Measurements from ENCODE around the gene GDPGP1. TPM values are rescaled to one million over a fixed set of nuclear protein-coding genes. Genes with fewer than 3 reads are reported as not detected.

The GDPGP1 gene
- total and polyA plus RNA-seq, 4 donors: 3.4 to 11.0 (median 5.2) TPM

- DNase-seq: no peak
- no peak overlapping the region for H3K4me3 ChIP-seq
- H3K36me3 ChIP-seq (ENCODE audit: control insufficient read depth in 4 of 4, insufficient read depth in 4 of 4, low read length in 4 of 4): peaks cover 0 to 9% (median 3%) of the 10 kb centered on the region in 4 donors
- no peak overlapping the region for H3K9ac ChIP-seq (ENCODE audit: insufficient read depth in 1 of 2, low read length in 2 of 2)
- no peaks in the 10 kb centered on the region for H3K27me3 ChIP-seq (ENCODE audit: control insufficient read depth in 3 of 3, insufficient read depth in 3 of 3, low read length in 2 of 3)
- no peak overlapping the region for H3K27ac ChIP-seq (ENCODE audit: low read depth in 1 of 2, low read length in 1 of 2)
- H3K9me3 ChIP-seq (ENCODE audit: control insufficient read depth in 4 of 4, insufficient read depth in 3 of 4, low read length in 3 of 4): no peaks in the 10 kb centered on the region
- 87 to 93% methylated on average over 3 of the region's 3 CpGs for WGBS, 2 donors
- TF ChIP-seq CTCF (IDR thresholded peaks at IDR 0.05; ENCODE audit: control extremely low read depth, extremely low read depth): no peak
- ATAC-seq (ENCODE audit: insufficient read depth, low FRiP score): no peak
- peaks cover 0 to 6% (median 3%) of the 10 kb centered on the region in 5 donors for H3K4me1 ChIP-seq (ENCODE audit: control insufficient read depth in 5 of 5, insufficient read depth in 5 of 5, low read length in 5 of 5)
These were observed 5.4 kb downstream of the GDPGP1 start for GRCh38 chr15:90239371-90239770.

GRCh38 chr15:90240856-90241255, 6.8 kb downstream of the GDPGP1 start:
- no peak overlapping the region for H3K4me3 ChIP-seq
- H3K9ac ChIP-seq (ENCODE audit: insufficient read depth in 1 of 2, low read length in 2 of 2): no peak overlapping the region
- peaks cover 0 to 9% (median 3%) of the 10 kb centered on the region in 4 donors for H3K36me3 ChIP-seq (ENCODE audit: control insufficient read depth in 4 of 4, insufficient read depth in 4 of 4, low read length in 4 of 4)
- 92 to 94% methylated on average over 8 of the region's 8 CpGs for WGBS, 2 donors
- no peak overlapping the region for H3K27ac ChIP-seq (ENCODE audit: low read depth in 1 of 2, low read length in 1 of 2)
- ATAC-seq (ENCODE audit: insufficient read depth, low FRiP score) (no peak), DNase-seq (no peak)
- H3K9me3 ChIP-seq (ENCODE audit: control insufficient read depth in 4 of 4, insufficient read depth in 3 of 4, low read length in 3 of 4): no peaks in the 10 kb centered on the region
- TF ChIP-seq CTCF (IDR thresholded peaks at IDR 0.05; ENCODE audit: control extremely low read depth, extremely low read depth): no peak
- H3K27me3 ChIP-seq (ENCODE audit: control insufficient read depth in 3 of 3, insufficient read depth in 3 of 3, low read length in 2 of 3): no peaks in the 10 kb centered on the region
- H3K4me1 ChIP-seq (ENCODE audit: control insufficient read depth in 5 of 5, insufficient read depth in 5 of 5, low read length in 5 of 5): no peaks in the 10 kb centered on the region

- Histone ChIP-seq H3K9me3 (ENCODE audit: control insufficient read depth in 4 of 4, insufficient read depth in 3 of 4, low read length in 3 of 4) (no peaks in the 10 kb centered on the region), H3K27me3 (ENCODE audit: control insufficient read depth in 3 of 3, insufficient read depth in 3 of 3, low read length in 2 of 3) (no peaks in the 10 kb centered on the region), H3K27ac (ENCODE audit: low read depth in 1 of 2, low read length in 1 of 2) (no peak overlapping the region), H3K4me1 (ENCODE audit: control insufficient read depth in 5 of 5, insufficient read depth in 5 of 5, low read length in 5 of 5) (no peaks in the 10 kb centered on the region), H3K9ac (ENCODE audit: insufficient read depth in 1 of 2, low read length in 2 of 2) (no peak overlapping the region), H3K4me3 (no peak overlapping the region), H3K36me3 (ENCODE audit: control insufficient read depth in 4 of 4, insufficient read depth in 4 of 4, low read length in 4 of 4) (peaks cover 0 to 9% (median 3%) of the 10 kb centered on the region in 4 donors)
- WGBS, 2 donors: 88% methylated on average over 22 of the region's 22 CpGs
- TF ChIP-seq CTCF (IDR thresholded peaks at IDR 0.05; ENCODE audit: control extremely low read depth, extremely low read depth): no peak
- ATAC-seq (ENCODE audit: insufficient read depth, low FRiP score) (no peak), DNase-seq (no peak)
These were observed 7.6 kb downstream of the GDPGP1 start for GRCh38 chr15:90241343-90242192.
